ENCODE results near the gene TST. TPM values are rescaled to one million over a fixed set of nuclear protein-coding genes. Genes with fewer than 3 reads are reported as not detected.
A peak's percentile ranks its signal among the peaks of the same experiment; 100 is the strongest.

The TST gene
- total RNA-seq, 4 donors from 2014 or later: 44.1 to 76.4 (median 66.7) TPM

GRCh38 chr22:37053310-37054055 is 34.2 kb upstream of the TST start:
- Histone ChIP-seq H3K27me3 (no peaks in the 10 kb centered on the region), H3K27ac (no peak overlapping the region), H3K9me3 (no peaks in the 10 kb centered on the region), H3K4me1 (peaks cover 0 to 28% (median 9%) of the 10 kb centered on the region in 4 donors), H3K36me3 (peaks cover 0 to 56% (median 0%) of the 10 kb centered on the region in 3 donors), H3K4me3 (no peak overlapping the region)
- no peak for DNase-seq (ENCODE audit: low spot score in 2 of 2)
- WGBS, 2 donors: 69 to 78% methylated on average over 9 to 16 of the region's 16 CpGs
- TF ChIP-seq CTCF (IDR thresholded peaks at IDR 0.05): no peak

- WGBS, 2 donors: 67 to 77% methylated on average over 22 to 25 of the region's 25 CpGs
- Histone ChIP-seq H3K36me3 (peaks cover 0 to 47% (median 0%) of the 10 kb centered on the region in 3 donors), H3K27me3 (no peaks in the 10 kb centered on the region), H3K27ac (peak overlapping the region in 1 of 4 donors; percentile 54), H3K4me3 (peak overlapping the region; percentile 61 to 87 (median 66)), H3K9me3 (no peaks in the 10 kb centered on the region), H3K4me1 (peaks cover 0 to 28% (median 9%) of the 10 kb centered on the region in 4 donors)
- DNase-seq (ENCODE audit: low spot score in 2 of 2): no peak
- no peak for TF ChIP-seq EP300 (IDR thresholded peaks at IDR 0.05)
- TF ChIP-seq CTCF (IDR thresholded peaks at IDR 0.05): no peak
- TF ChIP-seq POLR2A (IDR thresholded peaks at IDR 0.05): no peak
These were observed 33.4 kb upstream of the TST start for GRCh38 chr22:37052386-37053309.

- H3K4me3 ChIP-seq: peak within 1 kb of the TSS; percentile 61 to 87 (median 66)
- peak; percentile 26 to 30 for DNase-seq (ENCODE audit: low spot score in 2 of 2)
- H3K27me3 ChIP-seq: no peaks in the 10 kb centered on the region
- TF ChIP-seq EP300 (IDR thresholded peaks at IDR 0.05) (no peak), CTCF (IDR thresholded peaks at IDR 0.05) (no peak), POLR2A (IDR thresholded peaks at IDR 0.05) (peak in 1 of 2 donors; percentile 22)
- peaks cover 0 to 28% (median 9%) of the 10 kb centered on the region in 4 donors for H3K4me1 ChIP-seq
- WGBS, 2 donors: 2 to 5% methylated on average over 28 to 64 of the region's 89 CpGs
- peaks cover 0 to 38% (median 0%) of the 10 kb centered on the region in 3 donors for H3K36me3 ChIP-seq
- H3K27ac ChIP-seq: peak within 1 kb of the TSS in 2 of 4 donors; percentile 52 to 54
- no peaks in the 10 kb centered on the region for H3K9me3 ChIP-seq
These were observed 32.4 kb upstream of the TST start, which contains the start of gene KCTD17 for GRCh38 chr22:37051391-37052385. TSS of gene KCTD17 (plus strand) at chr22:37051742. CDS start at chr22:37051761, 19 bp downstream.

GRCh38 chr22:37050913-37051312 is 31.7 kb upstream of the TST start:
- DNase-seq (ENCODE audit: low spot score in 2 of 2): no peak
- peak overlapping the region in 2 of 4 donors; percentile 69 to 87 for H3K4me3 ChIP-seq
- H3K36me3 ChIP-seq: peaks cover 0 to 30% (median 0%) of the 10 kb centered on the region in 3 donors
- peaks cover 0 to 28% (median 9%) of the 10 kb centered on the region in 4 donors for H3K4me1 ChIP-seq
- H3K9me3 ChIP-seq: no peaks in the 10 kb centered on the region
- no peak for TF ChIP-seq EP300 (IDR thresholded peaks at IDR 0.05)
- H3K27me3 ChIP-seq: no peaks in the 10 kb centered on the region
- 76 to 78% methylated on average over 6 of the region's 6 CpGs for WGBS, 2 donors
- peak overlapping the region in 2 of 4 donors; percentile 52 to 54 for H3K27ac ChIP-seq

GRCh38 chr22:37049224-37049623 is 30.0 kb upstream of the TST start:
- TF ChIP-seq POLR2A (IDR thresholded peaks at IDR 0.05) (no peak), EP300 (IDR thresholded peaks at IDR 0.05) (no peak), CTCF (IDR thresholded peaks at IDR 0.05) (no peak)
- WGBS, 2 donors: 68 to 80% methylated on average over 2 of the region's 2 CpGs
- H3K27ac ChIP-seq: no peak overlapping the region
- DNase-seq (ENCODE audit: low spot score in 2 of 2): no peak
- no peak overlapping the region for H3K4me3 ChIP-seq
- H3K9me3 ChIP-seq: no peaks in the 10 kb centered on the region
- H3K4me1 ChIP-seq: peaks cover 0 to 28% (median 9%) of the 10 kb centered on the region in 4 donors
- peaks cover 0 to 13% (median 0%) of the 10 kb centered on the region in 3 donors for H3K36me3 ChIP-seq
- H3K27me3 ChIP-seq: no peaks in the 10 kb centered on the region

Measured in tibial nerve (tissue), 4 donors.